Loucy (cell line): ENCODE measurements around the gene SMOC2.

Experiments used
- H2AFZ ChIP-seq: fragments of 200-600 bp; sonication (generic); 2 replicates; pipeline ENCODE4 v1.6.0; 2016; ENCODE audit warnings: antibody characterized with exemption, mild to moderate bottlenecking, low read length, moderate library complexity
- H3F3A ChIP-seq: fragments of 200-600 bp; 2 replicates; pipeline ENCODE4 v1.6.0; 2016; ENCODE audit warnings: antibody characterized with exemption, low read depth, mild to moderate bottlenecking
- H3K27me3 ChIP-seq: fragments of 200-600 bp; sonication (generic); 2 replicates; pipeline ENCODE4 v1.6.1; 2014; ENCODE audit warnings: low read length, mild to moderate bottlenecking; ENCODE audit not compliant: insufficient read depth, poor library complexity, severe bottlenecking
- H3K36me3 ChIP-seq: fragments of 200-600 bp; sonication (generic); 2 replicates; pipeline ENCODE4 v1.6.1; 2016; ENCODE audit warnings: low read length; ENCODE audit not compliant: insufficient read depth
- H3K4me1 ChIP-seq: fragments of 200-600 bp; sonication (generic); 2 replicates; pipeline ENCODE4 v1.5.1; 2014; ENCODE audit warnings: low read length, mild to moderate bottlenecking; ENCODE audit not compliant: insufficient read depth, poor library complexity, severe bottlenecking
- H3K4me2 ChIP-seq: fragments of 200-600 bp; sonication (generic); 2 replicates; pipeline ENCODE4 v1.6.0; 2014; ENCODE audit warnings: antibody characterized with exemption, low read length, low read depth, mild to moderate bottlenecking; ENCODE audit not compliant: poor library complexity, severe bottlenecking
- H3K4me3 ChIP-seq: fragments of 200-600 bp; sonication (generic); 2 replicates; pipeline ENCODE4 v1.5.1; 2014; ENCODE audit warnings: low read length, mild to moderate bottlenecking, mixed read lengths; ENCODE audit not compliant: poor library complexity, severe bottlenecking
- H3K79me2 ChIP-seq: fragments of 200-600 bp; sonication (generic); 2 replicates; pipeline ENCODE4 v1.6.1; 2014; ENCODE audit warnings: low read length; ENCODE audit not compliant: insufficient read depth
- H3K9ac ChIP-seq: fragments of 200-600 bp; sonication (generic); 2 replicates; pipeline ENCODE4 v1.6.0; 2014; ENCODE audit warnings: mild to moderate bottlenecking, low read depth, low read length, moderate library complexity; ENCODE audit not compliant: poor library complexity, severe bottlenecking
- H3K9me2 ChIP-seq: fragments of 200-600 bp; sonication (generic); replicated peaks from 2 replicates; pipeline ENCODE4 v1.6.1; 2016; ENCODE audit warnings: low read depth, low read length, mixed read lengths
- H3K9me3 ChIP-seq: fragments of 200-600 bp; sonication (generic); 2 replicates; pipeline ENCODE4 v1.6.1; 2014; ENCODE audit warnings: mild to moderate bottlenecking, antibody characterized with exemption, low read length, low read depth; ENCODE audit not compliant: insufficient read depth
- H4K20me1 ChIP-seq: fragments of 200-600 bp; sonication (generic); 2 replicates; pipeline ENCODE4 v1.6.0; 2014; ENCODE audit warnings: antibody characterized with exemption, low read length, mild to moderate bottlenecking; ENCODE audit not compliant: insufficient read depth, poor library complexity, severe bottlenecking
- CTCF ChIP-seq: fragments of 200-600 bp; sonication (generic); conservative IDR thresholded peaks from 2 replicates; pipeline ENCODE4 v1.5.1; 2014; ENCODE audit warnings: mild to moderate bottlenecking, antibody characterized with exemption, low read length
- EZH2phosphoT487 ChIP-seq: fragments of 200-600 bp; IDR thresholded peaks from 2 replicates; pipeline ENCODE4 v1.6.1; 2018; ENCODE audit warnings: antibody characterized with exemption, mild to moderate bottlenecking, moderate library complexity, borderline replicate concordance

The SMOC2 gene

GRCh38 chr6:168645326-168645725 lies 204.3 kb downstream of the SMOC2 start:
- Histone ChIP-seq H4K20me1 (no peaks in the 10 kb centered on the region), H2AFZ (no peak overlapping the region), H3F3A (no peaks in the 10 kb centered on the region), H3K36me3 (no peaks in the 10 kb centered on the region), H3K9me3 (peaks cover 26% of the 10 kb centered on the region; the same call in 1 of the 2 replicates), H3K4me2 (no peak overlapping the region), H3K4me3 (no peak overlapping the region), H3K9ac (no peak overlapping the region), H3K9me2 (no peaks in the 10 kb centered on the region), H3K4me1 (no peaks in the 10 kb centered on the region), H3K27me3 (no peaks in the 10 kb centered on the region), H3K79me2 (no peaks in the 10 kb centered on the region)
- TF ChIP-seq EZH2phosphoT487 (no peak), CTCF (no peak)

- Histone ChIP-seq H2AFZ (no peak overlapping the region), H3K4me2 (no peak overlapping the region), H3F3A (no peaks in the 10 kb centered on the region), H3K9me3 (peaks cover 34% of the 10 kb centered on the region; the same call in 1 of the 2 replicates), H3K79me2 (no peaks in the 10 kb centered on the region), H3K9me2 (no peaks in the 10 kb centered on the region), H3K4me1 (no peaks in the 10 kb centered on the region), H3K36me3 (no peaks in the 10 kb centered on the region), H3K27me3 (no peaks in the 10 kb centered on the region), H4K20me1 (no peaks in the 10 kb centered on the region), H3K9ac (no peak overlapping the region), H3K4me3 (no peak overlapping the region)
- TF ChIP-seq EZH2phosphoT487 (no peak), CTCF (no peak)
Observed at GRCh38 chr6:168647271-168647670, 206.3 kb downstream of the SMOC2 start.

- Histone ChIP-seq H3K9ac (no peak overlapping the region), H4K20me1 (no peaks in the 10 kb centered on the region), H3K79me2 (no peaks in the 10 kb centered on the region), H3F3A (no peaks in the 10 kb centered on the region), H3K4me1 (no peaks in the 10 kb centered on the region), H3K4me2 (no peak overlapping the region), H3K4me3 (no peak overlapping the region), H3K9me3 (peaks cover 41% of the 10 kb centered on the region; the same call in 1 of the 2 replicates), H3K36me3 (no peaks in the 10 kb centered on the region), H3K9me2 (no peaks in the 10 kb centered on the region), H3K27me3 (no peaks in the 10 kb centered on the region), H2AFZ (no peak overlapping the region)
- TF ChIP-seq CTCF = no peak
- no peak for TF ChIP-seq EZH2phosphoT487
Observed at GRCh38 chr6:168648240-168649125, 207.5 kb downstream of the SMOC2 start.
